Fibroblast of lung (primary cell): Measurements from ENCODE around the gene PRR5L.

Experiments used
- EZH2 ChIP-seq: IDR thresholded peaks from 2 replicates; pipeline ENCODE4 v1.5.1; 2012; ENCODE audit warnings: low read length, control low read depth, mild to moderate bottlenecking; ENCODE audit errors: missing control alignments
- TF ChIP-seq, protein P1 (sequence below), 2 donors: IDR thresholded peaks in 1 of 2; conservative IDR thresholded peaks in 1 of 2; 1 replicate in 1 of 2; 2 replicates in 1 of 2; pipeline ENCODE4 v1.5.1; 2011 to 2012; ENCODE audit warnings: low read length in 2 of 2, control low read depth in 1 of 2, inconsistent platforms in 1 of 2, low read depth in 1 of 2, mild to moderate bottlenecking in 1 of 2

DNA sequence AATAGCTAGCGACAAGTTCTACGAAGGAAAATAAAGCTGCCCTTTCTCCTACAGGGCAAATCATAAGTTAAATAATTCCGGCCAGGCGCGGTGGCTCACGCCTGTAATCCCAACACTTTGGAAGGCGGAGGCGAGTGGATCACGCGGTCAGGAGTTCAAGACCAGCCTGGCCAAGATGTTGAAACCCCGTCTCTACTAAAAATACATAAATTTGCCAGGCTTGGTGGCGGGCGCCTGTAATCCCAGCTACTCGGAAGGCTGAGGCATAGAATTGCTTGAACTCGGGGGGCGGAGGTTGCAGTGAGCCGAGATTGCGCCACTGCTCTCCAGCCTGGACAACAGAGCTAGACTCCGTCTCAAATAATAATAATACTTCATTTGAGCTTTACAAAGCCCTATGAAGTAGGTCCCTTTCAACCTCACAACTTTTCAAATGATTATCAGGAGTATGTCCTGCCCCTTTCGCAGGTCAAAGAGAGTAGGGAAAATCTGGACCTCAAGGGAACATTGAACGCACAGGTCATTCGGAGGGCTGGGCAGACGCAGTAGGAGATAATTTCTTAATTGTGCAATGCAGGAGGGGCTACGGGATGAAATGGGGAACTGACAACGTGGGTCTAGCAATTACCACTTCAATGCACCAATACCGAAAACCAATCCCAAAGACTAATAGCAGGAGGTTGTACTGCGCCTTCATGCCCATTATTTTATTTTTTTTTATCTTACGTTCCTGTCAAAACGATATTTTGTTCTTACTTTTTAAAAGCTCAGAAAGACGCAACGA lies 7.5 kb upstream of the PRR5L start:
- TF ChIP-seq, protein P1, sequence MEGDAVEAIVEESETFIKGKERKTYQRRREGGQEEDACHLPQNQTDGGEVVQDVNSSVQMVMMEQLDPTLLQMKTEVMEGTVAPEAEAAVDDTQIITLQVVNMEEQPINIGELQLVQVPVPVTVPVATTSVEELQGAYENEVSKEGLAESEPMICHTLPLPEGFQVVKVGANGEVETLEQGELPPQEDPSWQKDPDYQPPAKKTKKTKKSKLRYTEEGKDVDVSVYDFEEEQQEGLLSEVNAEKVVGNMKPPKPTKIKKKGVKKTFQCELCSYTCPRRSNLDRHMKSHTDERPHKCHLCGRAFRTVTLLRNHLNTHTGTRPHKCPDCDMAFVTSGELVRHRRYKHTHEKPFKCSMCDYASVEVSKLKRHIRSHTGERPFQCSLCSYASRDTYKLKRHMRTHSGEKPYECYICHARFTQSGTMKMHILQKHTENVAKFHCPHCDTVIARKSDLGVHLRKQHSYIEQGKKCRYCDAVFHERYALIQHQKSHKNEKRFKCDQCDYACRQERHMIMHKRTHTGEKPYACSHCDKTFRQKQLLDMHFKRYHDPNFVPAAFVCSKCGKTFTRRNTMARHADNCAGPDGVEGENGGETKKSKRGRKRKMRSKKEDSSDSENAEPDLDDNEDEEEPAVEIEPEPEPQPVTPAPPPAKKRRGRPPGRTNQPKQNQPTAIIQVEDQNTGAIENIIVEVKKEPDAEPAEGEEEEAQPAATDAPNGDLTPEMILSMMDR (conservative IDR thresholded peaks at IDR 0.05 in 1 of 2, IDR thresholded peaks at IDR 0.05 in 1 of 2; ENCODE audit: low read depth in 1 of 2, low read length in 2 of 2): no peak
- TF ChIP-seq EZH2: no peak
